GM18907 (cell line): ENCODE measurements around the gene COX8A.
"Not testable (repeated sequence)": the region's sequence is repeated elsewhere in the genome, so short reads cannot be mapped to it uniquely, and the experiment has no call there.

ENCODE experiments used
- ATAC-seq: cut with Tn5 transposase; IDR thresholded peaks from one replicate; pipeline ENCODE4 v1.9.1; 2021; ENCODE audit warnings: mild to moderate bottlenecking, moderate library complexity; ENCODE audit not compliant: unreplicated experiment

Gene COX8A, protein sequence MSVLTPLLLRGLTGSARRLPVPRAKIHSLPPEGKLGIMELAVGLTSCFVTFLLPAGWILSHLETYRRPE

DNA sequence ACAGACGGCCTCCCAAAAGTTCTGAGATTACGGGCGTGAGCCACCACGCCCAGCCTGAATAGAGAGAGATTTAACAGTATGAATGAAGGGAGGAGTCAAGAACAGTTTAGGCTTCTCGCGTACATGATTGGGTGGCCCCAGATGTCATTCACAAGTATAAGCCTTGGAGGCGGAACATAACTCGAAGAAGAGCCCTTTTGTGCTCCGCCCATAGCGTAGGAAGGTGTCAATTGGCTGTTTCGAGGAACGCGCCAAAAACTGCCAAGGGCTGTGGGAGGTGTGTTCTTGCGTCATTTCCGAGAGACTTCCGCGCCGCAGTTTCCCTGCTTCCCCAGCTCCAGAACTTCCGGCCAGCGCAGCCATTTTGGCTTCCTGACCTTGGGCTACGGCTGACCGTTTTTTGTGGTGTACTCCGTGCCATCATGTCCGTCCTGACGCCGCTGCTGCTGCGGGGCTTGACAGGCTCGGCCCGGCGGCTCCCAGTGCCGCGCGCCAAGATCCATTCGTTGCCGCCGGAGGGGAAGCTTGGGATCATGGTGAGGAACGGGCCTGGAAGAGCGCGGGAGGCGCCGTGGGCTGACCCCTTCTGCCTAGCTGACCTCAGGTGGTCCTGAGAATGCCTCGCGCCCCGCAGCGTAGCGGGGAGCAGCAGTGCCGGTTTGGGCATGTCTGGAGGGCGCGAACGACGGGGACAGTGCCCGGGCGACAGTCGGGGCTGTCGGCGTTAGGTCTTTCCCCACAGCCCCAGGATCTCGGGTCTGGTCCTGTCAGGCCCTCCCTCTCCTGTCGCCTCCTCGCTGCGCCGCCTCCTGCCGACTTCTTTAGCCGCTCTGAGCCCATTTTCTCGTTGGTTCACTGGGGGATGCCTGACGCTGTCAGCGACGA, at the start of gene COX8A:
TSS of gene COX8A (plus strand) at position 362 of the 885 bp plus-strand sequence. CDS start at position 423, 61 bp downstream.
- ATAC-seq = peak; percentile 96

- no peak for ATAC-seq
Observed at GRCh38 chr11:63929616-63930015, 44.8 kb upstream of the COX8A start.

GRCh38 chr11:63931045-63931444, 43.4 kb upstream of the COX8A start:
- ATAC-seq = no peak

DNA sequence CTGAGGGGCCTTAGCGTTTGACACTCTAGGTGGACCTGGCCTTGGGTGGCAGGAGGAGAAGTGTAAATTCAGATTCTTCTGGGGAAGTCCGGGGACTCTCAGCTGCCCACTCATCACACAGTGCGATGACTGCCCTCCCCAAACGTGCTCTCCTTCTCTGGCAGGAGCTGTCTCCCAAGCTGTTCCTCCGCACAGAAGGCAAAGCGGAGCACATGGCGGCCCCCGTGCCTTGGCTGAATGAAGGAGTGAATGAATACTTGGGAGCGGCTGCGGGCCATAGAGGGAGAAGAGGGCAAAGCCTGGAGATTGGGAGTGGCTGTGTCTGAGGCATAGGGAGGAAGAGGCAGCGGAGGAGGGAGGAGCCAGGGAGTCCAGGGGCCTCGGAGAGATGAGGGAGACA, 42.5 kb upstream of the COX8A start:
- no peak for ATAC-seq

- no peak for ATAC-seq
Observed at GRCh38 chr11:63933459-63933858, 41.0 kb upstream of the COX8A start.

GRCh38 chr11:63937713-63938478, 36.5 kb upstream of the COX8A start:
- ATAC-seq = peak; percentile 26

- ATAC-seq = peak; percentile 89
Observed at GRCh38 chr11:63938479-63939396, 35.7 kb upstream of the COX8A start, which contains the start of gene NAA40. Gene NAA40 (plus strand): TSS chr11:63939002. CDS start chr11:63939097, 95 bp downstream.

DNA sequence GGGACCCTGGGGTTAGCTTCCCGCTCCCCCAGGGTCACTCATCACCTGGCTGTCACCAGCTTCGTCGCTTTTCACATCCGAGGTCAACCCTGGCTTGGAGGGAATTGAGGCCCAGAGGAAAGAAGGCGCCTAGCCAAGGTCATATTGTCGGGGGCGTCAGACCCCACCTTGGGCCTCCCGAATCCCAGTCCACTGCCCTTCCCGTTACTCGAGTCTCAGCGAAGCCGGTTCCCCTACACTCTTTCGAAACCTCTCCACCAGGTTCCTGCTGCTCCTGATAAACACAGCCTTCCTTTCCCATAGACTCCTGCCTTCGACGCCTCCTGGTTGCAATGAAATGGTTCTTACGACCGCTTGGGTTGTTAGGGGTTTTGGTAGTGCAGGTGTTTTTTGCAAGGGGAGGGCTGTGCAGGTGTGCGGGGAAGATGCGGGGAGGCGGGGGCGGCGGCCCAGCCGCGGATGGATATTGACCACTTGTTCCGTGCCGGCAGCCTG, 35.0 kb upstream of the COX8A start:
- ATAC-seq = no peak

DNA sequence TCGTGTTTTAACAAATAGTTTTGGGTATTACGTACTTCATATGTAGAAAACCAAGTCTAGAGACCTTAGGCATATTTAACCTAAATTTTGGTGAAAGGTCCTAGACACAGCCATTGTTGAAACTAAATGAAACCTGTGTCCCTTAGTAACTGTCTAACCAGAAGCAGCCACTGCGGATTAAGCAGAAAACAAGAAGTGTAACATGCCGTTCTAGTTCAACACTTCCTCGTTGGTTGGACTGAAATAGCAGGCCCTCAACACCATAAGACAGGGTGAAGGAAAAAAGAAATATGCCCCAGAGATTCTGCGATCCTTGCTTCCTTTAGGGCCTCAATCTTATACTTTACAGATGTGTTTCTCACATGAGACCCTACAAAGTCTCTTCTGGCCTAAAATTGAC, 33.6 kb upstream of the COX8A start:
- no peak for ATAC-seq

DNA sequence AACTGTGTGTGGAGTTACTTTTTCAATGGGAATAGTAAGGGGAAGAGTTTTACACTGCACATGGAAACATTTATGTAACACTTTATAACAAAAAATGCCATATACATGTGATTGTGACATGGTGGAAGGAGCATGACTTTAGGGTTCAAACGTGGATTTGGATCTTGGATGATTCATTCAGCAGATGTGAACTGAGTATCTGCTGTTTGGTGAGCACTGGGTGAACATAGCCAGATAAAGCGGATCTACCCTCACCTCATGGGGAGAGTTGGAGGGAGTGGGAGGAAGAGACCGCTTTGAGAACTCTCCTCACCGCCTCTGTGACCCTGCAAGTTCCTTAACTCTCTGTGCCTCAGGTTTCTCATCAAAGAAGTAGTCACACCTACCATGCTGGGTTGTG, 32.5 kb upstream of the COX8A start:
- no peak for ATAC-seq

DNA sequence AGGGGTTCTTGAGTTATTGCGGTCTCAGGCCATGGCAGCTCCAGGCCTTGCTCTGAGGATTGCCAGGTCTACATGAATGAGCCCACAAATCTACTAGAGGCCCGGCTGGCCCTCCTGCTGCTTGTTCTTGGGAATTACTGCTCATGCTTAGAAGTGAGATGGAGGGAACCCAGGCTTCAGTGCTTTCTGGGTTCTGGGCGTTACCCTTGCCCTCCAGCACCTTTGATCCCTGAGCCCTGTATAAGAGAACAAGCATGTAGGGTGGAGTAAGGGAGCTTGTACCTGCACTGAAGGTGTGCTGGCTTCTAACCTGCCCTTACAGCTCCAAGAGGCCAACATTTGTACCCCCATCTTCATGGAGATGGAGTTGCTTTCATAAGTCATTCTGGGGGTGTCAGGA, 31.6 kb upstream of the COX8A start:
- ATAC-seq = no peak

- ATAC-seq = no peak
Observed at GRCh38 chr11:63944987-63945386, 29.4 kb upstream of the COX8A start.

DNA sequence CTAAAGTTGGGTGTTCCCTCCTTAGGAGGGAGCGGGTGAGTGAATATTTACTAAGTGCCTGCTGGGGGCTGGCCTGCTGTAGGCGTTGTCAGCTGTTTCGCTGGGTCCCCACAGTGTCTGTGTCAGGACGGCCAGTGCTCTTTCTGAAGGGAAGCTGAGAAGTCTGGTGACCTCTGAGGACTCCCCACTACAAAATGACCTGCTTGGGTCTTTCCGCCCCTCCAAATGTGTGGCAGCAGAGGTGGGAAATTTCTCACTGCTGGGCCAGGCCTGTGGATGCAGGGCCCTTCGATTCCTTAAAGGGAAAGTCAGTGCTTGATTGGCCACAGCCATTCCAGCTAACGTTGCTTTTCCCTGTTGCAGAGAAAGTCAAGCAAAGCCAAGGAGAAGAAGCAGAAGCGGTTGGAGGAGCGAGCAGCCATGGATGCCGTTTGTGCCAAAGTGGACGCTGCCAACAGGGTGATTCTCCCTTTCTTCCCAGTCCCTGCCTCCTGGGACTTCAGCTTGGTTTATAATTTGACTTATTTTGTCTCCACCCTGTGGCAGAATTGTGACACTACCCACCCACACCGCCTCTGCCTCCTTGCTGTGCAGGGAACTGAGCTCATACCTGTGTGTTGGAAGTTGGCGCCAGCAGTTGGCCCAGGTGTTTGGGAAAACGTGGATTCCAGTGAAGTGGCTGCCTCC, 28.8 kb upstream of the COX8A start:
- no peak for ATAC-seq

GRCh38 chr11:63951779-63952536, 22.5 kb upstream of the COX8A start:
- no peak for ATAC-seq

GRCh38 chr11:63952570-63952969, 21.9 kb upstream of the COX8A start:
- ATAC-seq = no peak

- ATAC-seq = no peak
Observed at GRCh38 chr11:63958008-63958407, 16.4 kb upstream of the COX8A start.

- no peak for ATAC-seq
Observed at GRCh38 chr11:63961608-63962412, 12.6 kb upstream of the COX8A start.

GRCh38 chr11:63963895-63964294, 10.5 kb upstream of the COX8A start:
- ATAC-seq = not testable (repeated sequence)
